GM21786 (cell line): ENCODE results near the gene GALNT11.

Experiments
- ATAC-seq: cut with Tn5 transposase; IDR thresholded peaks from one replicate; pipeline ENCODE4 v1.9.1; 2021; ENCODE audit not compliant: unreplicated experiment

Gene GALNT11

GRCh38 chr7:152115021-152115718 is 89.7 kb downstream of the GALNT11 start:
- no peak for ATAC-seq

GRCh38 chr7:152117356-152117755 is 91.9 kb downstream of the GALNT11 start:
- no peak for ATAC-seq

GRCh38 chr7:152120210-152120609 is 94.7 kb downstream of the GALNT11 start:
- no peak for ATAC-seq

GRCh38 chr7:152120776-152121175 is 95.3 kb downstream of the GALNT11 start:
- no peak for ATAC-seq

- ATAC-seq = no peak
These were observed 96.0 kb downstream of the GALNT11 start for GRCh38 chr7:152121432-152121831.

- no peak for ATAC-seq
These were observed 97.1 kb downstream of the GALNT11 start for GRCh38 chr7:152122540-152122939.

- ATAC-seq = no peak
These were observed 101.3 kb downstream of the GALNT11 start for GRCh38 chr7:152126741-152127140.

GRCh38 chr7:152127229-152127628 is 101.8 kb downstream of the GALNT11 start:
- no peak for ATAC-seq

- no peak for ATAC-seq
These were observed 102.8 kb downstream of the GALNT11 start for GRCh38 chr7:152128252-152128651.

- no peak for ATAC-seq
These were observed 103.4 kb downstream of the GALNT11 start for GRCh38 chr7:152128741-152129461.

- ATAC-seq = no peak
These were observed 104.2 kb downstream of the GALNT11 start for GRCh38 chr7:152129682-152130081.

- no peak for ATAC-seq
These were observed 105.5 kb downstream of the GALNT11 start for GRCh38 chr7:152130658-152131590.

GRCh38 chr7:152131981-152132494 is 106.6 kb downstream of the GALNT11 start:
- ATAC-seq = no peak

- no peak for ATAC-seq
These were observed 107.3 kb downstream of the GALNT11 start for GRCh38 chr7:152132812-152133211.

- ATAC-seq = no peak
These were observed 108.3 kb downstream of the GALNT11 start for GRCh38 chr7:152133804-152134203.

- ATAC-seq = no peak
These were observed 111.2 kb downstream of the GALNT11 start for GRCh38 chr7:152136686-152137085.

GRCh38 chr7:152137476-152138025 is 112.1 kb downstream of the GALNT11 start:
- no peak for ATAC-seq

- no peak for ATAC-seq
These were observed 114.6 kb downstream of the GALNT11 start for GRCh38 chr7:152140067-152140466.

GRCh38 chr7:152140560-152140959 is 115.1 kb downstream of the GALNT11 start:
- ATAC-seq = no peak

- ATAC-seq = no peak
These were observed 117.6 kb downstream of the GALNT11 start for GRCh38 chr7:152142976-152143595.
